ENCODE measurements around the gene ATXN7L1. TPM values are rescaled to one million over a fixed set of nuclear protein-coding genes. Genes with fewer than 3 reads are reported as not detected.
"Not testable (repeated sequence)": the region's sequence is repeated elsewhere in the genome, so short reads cannot be mapped to it uniquely, and the experiment has no call there.

The ATXN7L1 gene
- total RNA-seq, 1 experiment from 2014 or later: 14.6 TPM

- POLR2A ChIA-PET (ENCODE audit: unreplicated experiment): no interaction called here
- Histone ChIP-seq H3K4me2 (no peak overlapping the region), H3K4me3 (no peak overlapping the region), H3K27me3 (ENCODE audit: insufficient read depth, low read depth) (no peaks in the 10 kb centered on the region), H3K79me2 (ENCODE audit: low read depth) (no peaks in the 10 kb centered on the region), H3K36me3 (ENCODE audit: low read depth) (no peaks in the 10 kb centered on the region), H4K20me1 (ENCODE audit: insufficient read depth) (no peaks in the 10 kb centered on the region), H3K9me3 (ENCODE audit: insufficient read depth, low read depth) (no peaks in the 10 kb centered on the region), H2AFZ (no peak overlapping the region), H3K4me1 (replicated peaks; ENCODE audit: insufficient read depth) (no peaks in the 10 kb centered on the region), H3F3A (ENCODE audit: insufficient read depth, low read depth) (no peaks in the 10 kb centered on the region), H3K9me2 (ENCODE audit: insufficient read depth) (no peaks in the 10 kb centered on the region), H3K27ac (no peak overlapping the region)
- no peak for DNase-seq
- no TSS peak for BruUV-seq (replicated peaks)
- intact Hi-C loops (cut with micrococcal nuclease; ENCODE audit: unreplicated experiment): no loop called here
- TF ChIP-seq EZH2 (IDR thresholded peaks at IDR 0.05; ENCODE audit: low read depth): no peak
- TF ChIP-seq, protein P1, sequence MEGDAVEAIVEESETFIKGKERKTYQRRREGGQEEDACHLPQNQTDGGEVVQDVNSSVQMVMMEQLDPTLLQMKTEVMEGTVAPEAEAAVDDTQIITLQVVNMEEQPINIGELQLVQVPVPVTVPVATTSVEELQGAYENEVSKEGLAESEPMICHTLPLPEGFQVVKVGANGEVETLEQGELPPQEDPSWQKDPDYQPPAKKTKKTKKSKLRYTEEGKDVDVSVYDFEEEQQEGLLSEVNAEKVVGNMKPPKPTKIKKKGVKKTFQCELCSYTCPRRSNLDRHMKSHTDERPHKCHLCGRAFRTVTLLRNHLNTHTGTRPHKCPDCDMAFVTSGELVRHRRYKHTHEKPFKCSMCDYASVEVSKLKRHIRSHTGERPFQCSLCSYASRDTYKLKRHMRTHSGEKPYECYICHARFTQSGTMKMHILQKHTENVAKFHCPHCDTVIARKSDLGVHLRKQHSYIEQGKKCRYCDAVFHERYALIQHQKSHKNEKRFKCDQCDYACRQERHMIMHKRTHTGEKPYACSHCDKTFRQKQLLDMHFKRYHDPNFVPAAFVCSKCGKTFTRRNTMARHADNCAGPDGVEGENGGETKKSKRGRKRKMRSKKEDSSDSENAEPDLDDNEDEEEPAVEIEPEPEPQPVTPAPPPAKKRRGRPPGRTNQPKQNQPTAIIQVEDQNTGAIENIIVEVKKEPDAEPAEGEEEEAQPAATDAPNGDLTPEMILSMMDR (conservative IDR thresholded peaks at IDR 0.05): no peak
- CTCF ChIA-PET: no interaction called here
Observed at GRCh38 chr7:105697753-105698152, 178.6 kb downstream of the ATXN7L1 start.

DNA sequence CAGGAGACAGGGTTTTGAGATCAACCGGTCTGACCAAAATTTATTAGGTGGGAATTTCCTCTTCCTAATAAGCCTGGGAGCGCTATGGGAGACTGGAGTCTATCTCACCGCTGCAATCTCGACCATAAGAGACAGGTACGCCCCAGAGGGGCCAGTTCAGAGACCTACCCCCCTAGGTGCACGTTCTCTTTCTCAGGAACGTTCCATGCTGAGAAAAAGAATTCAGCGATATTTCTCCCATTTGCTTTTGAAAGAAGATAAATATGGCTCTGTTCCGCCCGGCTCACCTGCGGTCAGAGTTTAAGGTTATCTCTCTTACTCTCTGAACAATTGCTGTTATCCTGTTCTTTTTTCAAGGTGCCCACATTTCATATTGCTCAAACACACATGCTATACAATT lies 179.2 kb downstream of the ATXN7L1 start:
- not testable (repeated sequence) for BruUV-seq (replicated peaks)

DNA sequence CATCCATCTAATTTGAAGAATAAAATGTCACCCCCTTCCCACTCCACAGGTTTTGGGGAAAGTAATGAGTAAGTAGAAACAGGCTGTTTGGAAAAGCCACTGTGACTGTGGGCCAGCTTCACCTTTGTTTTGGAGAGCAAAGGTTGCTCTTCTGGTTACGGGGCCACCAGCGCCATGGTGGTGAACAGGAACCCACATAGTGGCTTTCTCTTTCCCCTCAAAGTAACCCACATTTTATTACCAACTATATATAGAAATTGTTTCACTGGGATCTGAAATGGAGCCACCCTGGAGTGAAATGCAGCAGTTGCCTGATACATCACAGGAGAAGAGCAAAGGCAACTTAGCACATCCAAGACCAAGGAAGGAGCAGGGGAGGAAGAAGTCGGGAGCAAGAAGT lies 182.8 kb downstream of the ATXN7L1 start:
- DNase-seq: no peak
- Histone ChIP-seq H3K9me3 (ENCODE audit: insufficient read depth, low read depth) (no peaks in the 10 kb centered on the region), H3K4me1 (replicated peaks; ENCODE audit: insufficient read depth) (peaks cover 4% of the 10 kb centered on the region; the same call in 1 of the 2 replicates), H4K20me1 (ENCODE audit: insufficient read depth) (no peaks in the 10 kb centered on the region), H3F3A (ENCODE audit: insufficient read depth, low read depth) (no peaks in the 10 kb centered on the region), H3K27me3 (ENCODE audit: insufficient read depth, low read depth) (no peaks in the 10 kb centered on the region), H3K9me2 (ENCODE audit: insufficient read depth) (no peaks in the 10 kb centered on the region), H3K4me3 (no peak overlapping the region), H3K4me2 (no peak overlapping the region), H3K79me2 (ENCODE audit: low read depth) (no peaks in the 10 kb centered on the region), H3K27ac (no peak overlapping the region), H2AFZ (no peak overlapping the region), H3K36me3 (ENCODE audit: low read depth) (no peaks in the 10 kb centered on the region)
- CTCF ChIA-PET: interaction anchor here (0.6 kb wide), 1 partner anchor 101 kb away, joined by 9 read pairs; no protein-coding TSS in a partner anchor
- no TSS peak for BruUV-seq (replicated peaks)
- TF ChIP-seq, protein P1 (conservative IDR thresholded peaks at IDR 0.05): no peak
- TF ChIP-seq EZH2 (IDR thresholded peaks at IDR 0.05; ENCODE audit: low read depth): no peak
- POLR2A ChIA-PET (ENCODE audit: unreplicated experiment): no interaction called here
- intact Hi-C loops (cut with micrococcal nuclease; ENCODE audit: unreplicated experiment): no loop called here

More for the DNA sequence above, 179.2 kb downstream of the ATXN7L1 start:
- intact Hi-C loops (cut with micrococcal nuclease; ENCODE audit: unreplicated experiment); H3K27me3 ChIP-seq (ENCODE audit: insufficient read depth, low read depth); H2AFZ ChIP-seq; H4K20me1 ChIP-seq (ENCODE audit: insufficient read depth); POLR2A ChIA-PET (ENCODE audit: unreplicated experiment); H3K36me3 ChIP-seq (ENCODE audit: low read depth); H3K27ac ChIP-seq; H3K9me3 ChIP-seq (ENCODE audit: insufficient read depth, low read depth); H3F3A ChIP-seq (ENCODE audit: insufficient read depth, low read depth); H3K79me2 ChIP-seq (ENCODE audit: low read depth); H3K4me1 ChIP-seq (replicated peaks; ENCODE audit: insufficient read depth); CTCF ChIA-PET; H3K9me2 ChIP-seq (ENCODE audit: insufficient read depth); H3K4me3 ChIP-seq; H3K4me2 ChIP-seq; DNase-seq: not testable (repeated sequence)
